Effector memory CD8-positive, alpha-beta T cell (primary cell): ENCODE measurements around the gene PLCB1.
"Not testable (repeated sequence)": the region's sequence is repeated elsewhere in the genome, so short reads cannot be mapped to it uniquely, and the experiment has no call there.

ENCODE experiments used
- ATAC-seq: fragments of 150-1000 bp; cut with Tn5 transposase; replicated peaks from 2 replicates; pipeline ENCODE4 v1.10.0; 2021; ENCODE audit warnings: mild to moderate bottlenecking, moderate library complexity
- DNase-seq, 3 experiments: peaks; one replicate each; pipeline ENCODE4 v3.0.0; 2021
- H3K27ac Mint-ChIP-seq, 2 donors: one replicate each; pipeline ENCODE4 v1.8.0; 2022; ENCODE audit warnings: mild to moderate bottlenecking in 2 of 2, mixed read lengths in 2 of 2, moderate library complexity in 2 of 2
- H3K27me3 Mint-ChIP-seq, 2 donors: one replicate each; pipeline ENCODE4 v1.8.0; 2022; ENCODE audit warnings: mixed read lengths in 2 of 2
- H3K36me3 Mint-ChIP-seq: one replicate; pipeline ENCODE4 v1.8.0; 2022; ENCODE audit warnings: mild to moderate bottlenecking, moderate library complexity, mixed read lengths; ENCODE audit not compliant: insufficient read depth
- H3K4me1 Mint-ChIP-seq, 2 donors: one replicate each; pipeline ENCODE4 v1.8.0; 2022; ENCODE audit warnings: low read depth in 2 of 2, mixed read lengths in 2 of 2
- H3K4me3 Mint-ChIP-seq, 2 donors: one replicate each; pipeline ENCODE4 v1.8.0; 2022; ENCODE audit warnings: mild to moderate bottlenecking in 2 of 2, mixed read lengths in 2 of 2, moderate library complexity in 2 of 2
- H3K9me3 Mint-ChIP-seq, 2 donors: one replicate each; pipeline ENCODE4 v1.8.0; 2022; ENCODE audit warnings: mixed read lengths in 2 of 2

Gene PLCB1

GRCh38 chr20:8464368-8464767, 332.3 kb downstream of the PLCB1 start:
- Mint-ChIP-seq H3K9me3 (peaks cover 0 to 7% of the 10 kb centered on the region in 2 donors), H3K36me3 (no peaks in the 10 kb centered on the region), H3K27ac (no peak overlapping the region), H3K4me1 (peaks cover 3 to 5% of the 10 kb centered on the region in 2 donors), H3K27me3 (no peaks in the 10 kb centered on the region), H3K4me3 (no peak overlapping the region)
- no peak for DNase-seq
- ATAC-seq: no peak

- not testable (repeated sequence) for H3K27me3 Mint-ChIP-seq, H3K4me1 Mint-ChIP-seq, DNase-seq, H3K36me3 Mint-ChIP-seq, H3K4me3 Mint-ChIP-seq, H3K9me3 Mint-ChIP-seq, H3K27ac Mint-ChIP-seq, ATAC-seq
These were observed 334.7 kb downstream of the PLCB1 start for GRCh38 chr20:8466781-8467180.

- no peaks in the 10 kb centered on the region for H3K9me3 Mint-ChIP-seq
These were observed 338.1 kb downstream of the PLCB1 start for GRCh38 chr20:8470156-8470555.

DNA sequence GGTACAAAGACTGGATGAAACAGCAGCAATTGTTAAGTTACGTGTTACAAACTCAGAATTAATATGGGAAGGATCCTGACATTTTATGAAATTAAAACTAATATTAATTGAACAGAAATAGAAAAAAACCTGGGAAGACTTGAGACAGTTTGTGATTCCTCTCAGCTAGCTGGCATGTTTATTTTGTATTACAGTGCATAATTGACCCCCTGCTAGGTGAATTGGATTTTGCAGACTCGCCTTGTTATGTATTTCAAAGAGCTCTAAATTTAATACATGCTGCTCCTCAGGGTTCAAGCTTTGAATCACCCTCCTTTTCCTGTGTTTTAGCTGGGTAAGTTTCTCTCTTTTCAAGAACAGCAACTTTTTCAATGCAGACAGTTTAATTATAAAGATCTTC, 339.4 kb downstream of the PLCB1 start:
- no peak for ATAC-seq
- Mint-ChIP-seq H3K4me3 (no peak overlapping the region), H3K36me3 (no peaks in the 10 kb centered on the region), H3K4me1 (peaks cover 19 to 20% of the 10 kb centered on the region in 2 donors), H3K9me3 (no peaks in the 10 kb centered on the region), H3K27ac (no peak overlapping the region), H3K27me3 (no peaks in the 10 kb centered on the region)
- DNase-seq: no peak

More at GRCh38 chr20:8470156-8470555, 338.1 kb downstream of the PLCB1 start:
- Mint-ChIP-seq H3K27me3 (no peaks in the 10 kb centered on the region), H3K27ac (no peak overlapping the region), H3K36me3 (no peaks in the 10 kb centered on the region), H3K4me3 (no peak overlapping the region), H3K4me1 (peaks cover 16 to 18% of the 10 kb centered on the region in 2 donors)
- ATAC-seq (no peak), DNase-seq (no peak)

DNA sequence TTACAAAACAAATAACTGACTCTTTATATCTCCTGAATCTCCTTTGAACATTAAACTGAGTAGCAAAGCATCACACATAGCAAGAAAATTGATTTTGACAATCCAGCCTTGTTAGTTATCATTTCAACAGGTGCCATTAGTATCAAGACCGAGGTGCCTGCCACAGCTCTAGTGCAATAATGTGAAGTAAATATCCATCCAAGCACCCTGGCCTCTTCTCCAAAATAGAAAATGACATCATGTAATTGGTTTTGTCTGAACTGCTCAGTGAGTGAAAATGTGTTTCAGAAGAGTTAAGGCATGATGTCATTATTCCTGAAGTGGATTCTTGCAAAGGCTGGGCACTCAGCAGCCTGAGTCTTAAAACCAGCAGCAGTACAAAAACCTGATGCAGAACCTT, 341.4 kb downstream of the PLCB1 start:
- Mint-ChIP-seq H3K27me3 (no peaks in the 10 kb centered on the region), H3K9me3 (no peaks in the 10 kb centered on the region), H3K4me3 (no peak overlapping the region), H3K4me1 (peaks cover 17 to 22% of the 10 kb centered on the region in 2 donors), H3K36me3 (no peaks in the 10 kb centered on the region), H3K27ac (peak overlapping the region in 1 of 2 donors; percentile 60)
- ATAC-seq (no peak), DNase-seq (no peak)

DNA sequence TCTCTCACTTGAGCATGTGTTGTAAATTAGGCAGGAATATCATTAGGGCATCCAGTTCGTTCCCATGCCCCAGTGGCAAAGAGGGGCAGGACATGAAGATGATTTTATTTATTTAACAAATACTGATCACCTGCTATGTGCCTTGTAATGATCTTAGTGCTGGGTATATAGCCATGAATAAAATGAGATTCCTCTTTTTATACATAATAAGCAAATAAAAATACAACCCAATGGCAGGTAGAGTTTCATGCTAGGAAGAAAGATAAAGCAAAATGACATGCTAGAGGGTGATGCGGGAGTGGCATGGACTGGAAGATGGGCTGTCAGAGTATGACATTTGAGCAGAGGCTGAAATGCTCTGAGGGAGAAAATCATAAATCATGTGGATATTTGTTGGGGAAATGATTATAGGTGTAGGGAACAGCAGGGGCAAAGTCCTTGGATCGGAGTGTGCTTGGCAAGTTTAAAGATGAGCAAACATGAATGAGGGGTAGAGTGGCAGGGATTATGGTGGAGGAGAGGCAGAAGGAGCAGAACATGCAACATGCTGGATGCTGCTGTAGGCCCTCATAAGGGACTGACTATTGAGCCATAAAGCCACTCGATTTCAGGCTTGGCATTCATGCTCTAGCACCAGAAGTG, 342.1 kb downstream of the PLCB1 start:
- no peak overlapping the region for H3K27ac Mint-ChIP-seq
- DNase-seq: no peak
- H3K9me3 Mint-ChIP-seq: no peaks in the 10 kb centered on the region
- H3K4me3 Mint-ChIP-seq: no peak overlapping the region
- H3K4me1 Mint-ChIP-seq: peaks cover 17 to 22% of the 10 kb centered on the region in 2 donors
- no peaks in the 10 kb centered on the region for H3K36me3 Mint-ChIP-seq
- H3K27me3 Mint-ChIP-seq: no peaks in the 10 kb centered on the region
- ATAC-seq: no peak

DNA sequence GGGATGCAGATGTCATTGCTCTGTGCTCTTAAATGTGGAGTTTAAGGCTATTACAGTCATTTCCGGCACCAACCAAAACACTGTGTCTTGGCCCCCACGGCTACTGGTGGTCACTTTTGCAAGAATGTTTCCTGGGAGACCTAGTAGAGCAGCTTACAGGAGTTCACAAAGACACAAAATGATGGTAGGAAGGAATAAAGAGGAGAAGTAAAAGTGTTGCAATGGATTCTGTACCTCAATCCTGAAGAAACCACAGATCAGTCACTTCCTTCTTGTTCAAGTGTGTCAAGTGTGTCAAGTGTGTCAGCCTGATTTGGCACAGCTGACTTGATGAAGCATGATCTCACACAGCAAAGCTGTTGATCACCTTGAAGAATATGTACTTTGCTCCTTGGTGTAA, 344.0 kb downstream of the PLCB1 start:
- Mint-ChIP-seq H3K9me3 (no peaks in the 10 kb centered on the region), H3K36me3 (no peaks in the 10 kb centered on the region), H3K27me3 (no peaks in the 10 kb centered on the region), H3K4me3 (no peak overlapping the region), H3K4me1 (peaks cover 22 to 28% of the 10 kb centered on the region in 2 donors), H3K27ac (no peak overlapping the region)
- DNase-seq: no peak
- ATAC-seq: no peak

- DNase-seq: no peak
- H3K4me1 Mint-ChIP-seq: peaks cover 16 to 20% of the 10 kb centered on the region in 2 donors
- no peak overlapping the region for H3K27ac Mint-ChIP-seq
- ATAC-seq: no peak
- no peaks in the 10 kb centered on the region for H3K36me3 Mint-ChIP-seq
- no peaks in the 10 kb centered on the region for H3K27me3 Mint-ChIP-seq
- no peaks in the 10 kb centered on the region for H3K9me3 Mint-ChIP-seq
- no peak overlapping the region for H3K4me3 Mint-ChIP-seq
These were observed 348.5 kb downstream of the PLCB1 start for GRCh38 chr20:8480597-8480996.

DNA sequence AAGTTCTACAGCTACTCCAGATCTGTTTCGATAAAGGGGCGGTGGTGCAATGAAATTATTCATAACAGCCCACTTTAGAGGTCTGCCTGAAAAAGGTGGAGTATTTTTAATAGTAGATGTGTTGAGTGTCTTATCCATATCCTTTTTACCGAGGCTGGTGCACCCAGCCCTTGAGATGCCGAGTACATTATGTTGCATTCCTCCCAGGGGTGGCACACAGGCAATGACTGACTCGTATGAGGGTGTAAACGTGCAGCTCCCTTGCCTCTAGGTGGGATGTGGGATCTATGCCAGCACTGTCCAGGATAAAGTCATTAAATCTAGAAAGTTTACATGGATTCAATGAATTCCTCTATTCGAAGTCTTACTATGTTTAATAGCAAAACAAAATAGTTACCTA, 355.6 kb downstream of the PLCB1 start:
- H3K4me3 Mint-ChIP-seq: no peak overlapping the region
- peaks cover 10 to 17% of the 10 kb centered on the region in 2 donors for H3K4me1 Mint-ChIP-seq
- no peak overlapping the region for H3K27ac Mint-ChIP-seq
- no peak for DNase-seq
- no peaks in the 10 kb centered on the region for H3K27me3 Mint-ChIP-seq
- no peaks in the 10 kb centered on the region for H3K9me3 Mint-ChIP-seq
- H3K36me3 Mint-ChIP-seq: no peaks in the 10 kb centered on the region
- ATAC-seq: no peak

DNA sequence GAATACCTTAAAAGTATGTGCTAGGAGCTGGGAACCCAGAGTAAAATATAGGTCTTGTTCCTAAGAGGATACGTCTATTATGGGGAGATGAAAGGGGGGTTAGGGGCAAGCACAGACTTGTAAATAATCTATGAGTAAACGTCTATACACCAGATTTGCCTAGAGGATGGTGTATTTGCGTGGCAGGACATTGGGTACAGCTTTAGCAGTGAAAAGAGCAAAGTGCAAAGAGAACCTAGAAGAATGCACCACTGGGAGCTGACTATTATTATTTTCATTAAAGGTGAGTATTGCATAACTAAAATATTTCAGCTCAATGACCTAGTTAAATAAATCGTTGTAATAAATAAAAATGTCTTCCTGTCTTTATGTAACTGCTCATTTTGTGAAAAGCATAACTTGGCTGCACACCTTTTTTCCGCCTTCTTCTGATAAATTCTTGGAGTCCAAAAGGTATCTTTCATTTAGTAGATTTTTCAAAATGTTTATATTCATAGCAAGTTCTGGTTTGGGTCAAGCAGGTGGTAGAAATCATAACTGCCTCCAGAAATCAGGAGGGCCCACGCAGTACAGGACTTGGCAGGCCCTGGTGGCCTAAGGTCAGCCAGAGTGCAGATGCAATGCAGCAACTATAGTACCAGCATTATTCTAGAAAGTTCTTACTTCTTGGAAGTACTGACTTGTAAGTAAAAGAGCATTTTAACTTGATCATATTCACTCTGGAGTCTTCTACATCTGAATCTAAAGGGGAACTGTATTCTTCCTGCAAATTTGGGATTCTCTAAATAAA, 357.2 kb downstream of the PLCB1 start:
- ATAC-seq (no peak), DNase-seq (no peak)
- no peak overlapping the region for H3K4me3 Mint-ChIP-seq
- no peaks in the 10 kb centered on the region for H3K9me3 Mint-ChIP-seq
- no peak overlapping the region for H3K27ac Mint-ChIP-seq
- no peaks in the 10 kb centered on the region for H3K27me3 Mint-ChIP-seq
- H3K4me1 Mint-ChIP-seq: peaks cover 10 to 16% of the 10 kb centered on the region in 2 donors
- no peaks in the 10 kb centered on the region for H3K36me3 Mint-ChIP-seq

GRCh38 chr20:8490076-8490830, 358.2 kb downstream of the PLCB1 start:
- no peaks in the 10 kb centered on the region for H3K27me3 Mint-ChIP-seq
- H3K9me3 Mint-ChIP-seq: no peaks in the 10 kb centered on the region

GRCh38 chr20:8492173-8492572, 360.1 kb downstream of the PLCB1 start:
- ATAC-seq: no peak
- DNase-seq: no peak
- peaks cover 7 to 14% of the 10 kb centered on the region in 2 donors for H3K4me1 Mint-ChIP-seq
- no peaks in the 10 kb centered on the region for H3K27me3 Mint-ChIP-seq
- no peaks in the 10 kb centered on the region for H3K36me3 Mint-ChIP-seq
- H3K9me3 Mint-ChIP-seq: no peaks in the 10 kb centered on the region
- H3K27ac Mint-ChIP-seq: no peak overlapping the region
- H3K4me3 Mint-ChIP-seq: no peak overlapping the region

More at GRCh38 chr20:8490076-8490830, 358.2 kb downstream of the PLCB1 start:
- H3K4me3 Mint-ChIP-seq: no peak overlapping the region
- H3K36me3 Mint-ChIP-seq: no peaks in the 10 kb centered on the region
- ATAC-seq: no peak
- H3K4me1 Mint-ChIP-seq: peaks cover 10 to 11% of the 10 kb centered on the region in 2 donors
- no peak overlapping the region for H3K27ac Mint-ChIP-seq
- no peak for DNase-seq

GRCh38 chr20:8498571-8498970, 366.5 kb downstream of the PLCB1 start:
- no peak overlapping the region for H3K27ac Mint-ChIP-seq
- no peaks in the 10 kb centered on the region for H3K9me3 Mint-ChIP-seq
- DNase-seq: no peak
- H3K4me1 Mint-ChIP-seq: peaks cover 0 to 7% of the 10 kb centered on the region in 2 donors
- peaks cover 4% of the 10 kb centered on the region for H3K36me3 Mint-ChIP-seq
- no peaks in the 10 kb centered on the region for H3K27me3 Mint-ChIP-seq
- ATAC-seq: no peak
- H3K4me3 Mint-ChIP-seq: no peak overlapping the region
